Activated naive CD4-positive, alpha-beta T cell treated with anti-CD3 and anti-CD28 coated beads, Interleukin-2, amount 50 U/mL, for 24 hours (primary cell): ENCODE measurements around the gene VWA3A.
"Not testable (repeated sequence)": the region's sequence is repeated elsewhere in the genome, so short reads cannot be mapped to it uniquely, and the experiment has no call there.

Source experiments
- H3K27ac Mint-ChIP-seq: one replicate; pipeline ENCODE4 v1.8.0; 2021; ENCODE audit warnings: mild to moderate bottlenecking, mixed read lengths
- H3K27me3 Mint-ChIP-seq: one replicate; pipeline ENCODE4 v1.8.0; 2021; ENCODE audit warnings: mixed read lengths
- H3K36me3 Mint-ChIP-seq: one replicate; pipeline ENCODE4 v1.8.0; 2021; ENCODE audit warnings: mixed read lengths
- H3K4me1 Mint-ChIP-seq: one replicate; pipeline ENCODE4 v1.8.0; 2021; ENCODE audit warnings: mixed read lengths
- H3K4me3 Mint-ChIP-seq: one replicate; pipeline ENCODE4 v1.8.0; 2021; ENCODE audit warnings: mild to moderate bottlenecking, mixed read lengths
- H3K9me3 Mint-ChIP-seq: one replicate; pipeline ENCODE4 v1.8.0; 2021; ENCODE audit warnings: mixed read lengths

The VWA3A gene

DNA sequence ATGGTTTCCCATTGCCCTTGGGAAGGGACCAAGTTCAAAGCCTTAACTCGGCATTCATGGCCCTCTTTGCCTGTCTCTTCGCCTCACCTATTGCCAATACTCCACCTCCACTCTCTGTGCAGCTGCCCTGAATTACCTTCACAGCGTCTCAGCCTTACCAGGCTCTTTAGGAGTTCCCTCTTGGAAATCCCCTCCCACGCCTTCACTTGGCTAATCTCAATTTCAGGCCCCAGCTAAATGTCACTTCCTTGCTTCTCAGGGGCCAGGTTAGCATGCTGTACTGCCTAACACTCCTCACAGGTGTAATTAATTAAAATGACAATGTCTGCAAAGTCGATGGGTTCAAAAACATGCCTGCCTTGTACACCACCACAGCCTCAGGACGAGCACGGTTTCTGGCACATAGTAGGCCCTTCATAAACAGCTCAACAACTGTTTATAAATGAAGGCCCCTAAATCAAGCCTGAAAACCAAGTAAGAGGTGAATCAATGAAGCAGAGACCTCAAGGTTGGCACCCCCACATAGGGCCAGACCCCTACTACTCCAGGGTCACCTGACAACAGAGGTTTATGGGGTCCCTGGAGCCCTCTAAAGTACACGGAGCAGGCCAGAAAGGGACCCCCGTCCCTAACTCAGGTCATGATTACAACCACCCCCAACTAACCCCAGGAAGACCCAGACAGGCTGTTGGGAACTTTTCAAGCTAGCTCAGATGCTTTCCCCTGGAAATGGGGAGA, 102.5 kb downstream of the VWA3A start:
- H3K36me3 Mint-ChIP-seq: peaks cover 2% of the 10 kb centered on the region
- peaks cover 2% of the 10 kb centered on the region for H3K27me3 Mint-ChIP-seq
- peak overlapping the region; percentile 84 for H3K4me3 Mint-ChIP-seq

DNA sequence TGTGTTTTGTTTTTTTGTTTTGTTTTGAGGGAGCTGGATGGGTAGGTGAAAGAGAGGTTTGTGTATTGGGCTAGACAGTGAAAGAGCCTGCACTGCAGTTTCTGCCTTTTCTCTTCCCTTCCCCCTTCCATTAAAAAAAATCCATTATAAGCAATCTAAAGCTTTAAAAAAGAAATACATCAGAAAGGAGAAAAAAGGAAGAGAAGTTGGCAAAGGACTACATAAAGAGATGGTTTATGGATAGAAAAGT, 103.0 kb downstream of the VWA3A start:
- Mint-ChIP-seq H3K27me3 (peaks cover 2% of the 10 kb centered on the region), H3K9me3 (peaks cover 8% of the 10 kb centered on the region), H3K27ac (peak overlapping the region; percentile 98), H3K4me3 (peak overlapping the region; percentile 84), H3K4me1 (peaks cover 54% of the 10 kb centered on the region), H3K36me3 (peaks cover 2% of the 10 kb centered on the region)

More for the DNA sequence above, 102.5 kb downstream of the VWA3A start:
- peaks cover 55% of the 10 kb centered on the region for H3K4me1 Mint-ChIP-seq
- peak overlapping the region; percentile 98 for H3K27ac Mint-ChIP-seq
- peaks cover 8% of the 10 kb centered on the region for H3K9me3 Mint-ChIP-seq

DNA sequence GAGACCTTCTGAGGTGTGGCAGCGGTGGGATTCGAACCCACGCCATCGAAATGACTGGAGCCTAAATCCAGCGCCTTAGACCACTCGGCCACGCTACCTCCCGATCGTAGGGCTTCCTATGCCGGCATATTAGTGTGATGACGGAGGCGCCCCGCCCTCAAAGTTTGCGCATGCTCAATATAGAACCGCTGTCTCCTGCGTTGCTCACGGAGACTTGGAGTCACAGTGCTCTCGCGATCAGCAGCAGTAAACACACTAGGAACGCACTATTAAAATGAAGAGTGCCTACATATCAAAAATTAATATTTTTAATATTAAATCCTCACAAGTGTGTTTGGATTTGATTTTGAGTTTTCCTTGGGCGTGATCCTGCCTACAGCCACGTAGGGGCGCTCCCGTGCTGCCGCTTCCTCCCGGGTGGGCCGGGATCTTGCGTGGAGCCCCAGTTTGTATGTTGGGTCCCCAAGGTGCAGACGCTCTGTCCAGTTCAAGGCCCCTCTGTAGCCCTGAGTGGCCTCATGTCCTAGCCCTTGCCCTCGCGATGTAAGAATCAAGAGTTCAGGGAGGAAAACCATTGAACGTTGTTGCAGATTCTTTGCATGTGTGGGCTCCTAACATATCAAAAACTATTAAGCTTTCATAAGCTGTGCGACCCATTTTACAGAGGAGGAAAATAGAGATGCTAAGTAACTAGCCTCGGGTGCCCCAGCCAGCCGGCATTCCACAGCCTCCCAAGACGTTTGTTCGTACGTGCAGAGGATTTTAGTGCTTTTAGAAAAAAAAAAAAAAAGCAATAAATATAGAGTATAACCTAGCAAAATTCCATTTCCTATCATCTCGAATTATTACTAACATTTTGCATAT, 103.6 kb downstream of the VWA3A start:
- Mint-ChIP-seq H3K4me3 (peak overlapping the region; percentile 84), H3K36me3 (peaks cover 2% of the 10 kb centered on the region), H3K27me3 (peaks cover 2% of the 10 kb centered on the region), H3K9me3 (peaks cover 8% of the 10 kb centered on the region), H3K4me1 (peaks cover 54% of the 10 kb centered on the region), H3K27ac (peak overlapping the region; percentile 98)

DNA sequence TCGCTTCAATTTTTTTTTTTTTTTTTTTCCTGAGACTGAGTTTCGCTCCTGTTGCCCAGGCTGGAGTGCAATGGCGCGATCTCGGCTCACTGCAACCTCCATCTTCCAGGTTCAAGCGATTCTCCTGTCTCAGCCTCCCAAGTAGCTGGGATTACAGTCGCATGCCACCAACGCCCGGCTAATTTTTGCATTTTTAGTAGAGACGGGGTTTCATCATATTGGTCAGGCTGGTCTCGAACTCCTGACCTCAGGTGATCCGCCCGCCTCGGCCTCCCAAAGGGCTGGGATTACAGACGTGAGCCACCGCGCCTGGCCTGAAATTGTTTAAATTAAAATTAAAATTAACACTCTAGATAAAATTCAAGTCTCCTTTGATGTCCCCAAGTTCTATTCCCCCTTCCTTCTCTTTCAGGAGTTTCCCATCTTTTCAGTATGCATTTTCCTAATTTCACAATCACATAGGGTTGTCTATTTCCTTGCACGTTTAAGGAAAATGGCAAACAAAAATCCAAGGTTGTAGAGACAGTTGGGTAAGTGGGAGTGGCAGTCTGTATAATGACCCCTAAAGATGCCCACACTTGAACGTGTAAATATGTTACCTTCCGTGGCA, 104.3 kb downstream of the VWA3A start:
- H3K36me3 Mint-ChIP-seq, H3K27ac Mint-ChIP-seq, H3K27me3 Mint-ChIP-seq, H3K9me3 Mint-ChIP-seq: not testable (repeated sequence)
- Mint-ChIP-seq H3K4me3 (peak overlapping the region; percentile 84), H3K4me1 (peaks cover 49% of the 10 kb centered on the region)

DNA sequence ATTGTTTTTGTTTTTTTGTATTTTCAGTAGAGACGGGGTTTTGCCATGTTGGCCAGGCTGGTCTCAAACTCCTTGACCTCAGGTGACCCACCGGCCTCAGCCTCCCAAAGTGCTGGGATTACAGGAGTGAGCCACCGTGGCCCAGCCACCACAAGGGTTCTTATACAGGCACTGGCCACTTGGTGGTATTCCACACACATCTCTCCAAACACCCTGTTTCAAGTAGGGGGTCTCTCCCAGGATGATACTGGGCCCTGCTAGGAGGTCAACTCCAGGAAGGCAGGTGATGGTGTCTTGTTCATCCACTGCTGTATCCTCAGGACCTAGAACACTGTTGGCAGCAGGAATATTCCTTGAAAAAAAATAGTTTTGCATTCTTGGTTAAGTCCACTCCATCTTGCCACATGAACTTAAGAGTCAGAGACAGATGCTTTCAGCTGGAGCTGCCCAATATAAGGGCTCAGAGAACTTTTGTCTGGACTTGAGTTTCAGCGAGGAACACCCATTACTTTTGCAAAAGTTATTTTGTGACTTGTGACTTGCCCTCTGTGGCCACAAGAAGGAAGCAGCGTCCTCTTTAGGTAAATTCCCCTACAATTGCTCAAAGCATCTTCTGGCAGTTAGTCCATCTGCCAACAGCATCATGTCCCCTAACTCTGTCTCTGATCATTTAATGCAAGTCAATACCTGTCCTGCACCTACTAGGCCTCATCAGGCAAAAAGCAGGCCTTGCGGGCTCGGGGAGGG, 106.4 kb downstream of the VWA3A start:
- Mint-ChIP-seq H3K27me3 (peaks cover 2% of the 10 kb centered on the region), H3K27ac (no peak overlapping the region), H3K9me3 (peaks cover 5% of the 10 kb centered on the region), H3K4me1 (peaks cover 31% of the 10 kb centered on the region), H3K4me3 (no peak overlapping the region), H3K36me3 (peaks cover 2% of the 10 kb centered on the region)

DNA sequence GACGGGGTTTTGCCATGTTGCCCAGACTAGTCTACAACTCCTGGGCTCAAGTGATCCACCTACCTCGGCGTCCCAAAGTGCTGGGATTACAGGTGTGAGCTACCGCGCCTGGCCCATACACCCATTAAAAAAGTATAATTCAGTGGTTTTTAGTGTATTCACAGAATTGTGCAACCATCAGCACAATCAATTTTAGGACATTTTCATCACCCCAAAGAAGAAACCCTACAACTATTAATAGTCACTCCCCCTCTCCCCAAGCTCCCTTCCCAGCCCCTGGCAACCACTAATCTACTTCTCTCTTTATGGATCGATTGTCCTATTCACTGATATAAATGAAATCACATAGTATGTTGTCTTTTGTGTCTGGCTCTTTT, 109.9 kb downstream of the VWA3A start:
- no peaks in the 10 kb centered on the region for H3K27me3 Mint-ChIP-seq
- H3K27ac Mint-ChIP-seq: no peak overlapping the region
- no peaks in the 10 kb centered on the region for H3K36me3 Mint-ChIP-seq
- H3K9me3 Mint-ChIP-seq: no peaks in the 10 kb centered on the region
- H3K4me3 Mint-ChIP-seq: no peak overlapping the region
- H3K4me1 Mint-ChIP-seq: peaks cover 9% of the 10 kb centered on the region

DNA sequence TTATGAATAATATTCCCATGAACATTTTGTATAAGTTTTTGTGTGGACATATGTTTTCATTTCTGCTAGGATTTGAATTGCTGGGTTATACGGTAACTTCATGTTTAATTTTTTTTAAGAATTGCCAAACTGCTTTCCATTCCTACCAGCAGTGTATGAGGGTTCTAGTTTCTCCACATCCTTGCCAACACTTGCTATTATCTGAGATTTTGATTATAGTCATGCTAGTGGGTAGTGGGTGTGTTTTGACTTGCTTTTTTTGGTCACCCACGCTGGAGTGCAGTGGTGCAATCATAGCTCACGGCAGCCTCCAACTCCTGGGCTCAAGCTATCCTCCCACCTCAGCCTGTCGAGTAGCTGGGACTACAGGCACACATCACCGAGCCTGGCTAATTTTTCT, 110.8 kb downstream of the VWA3A start:
- H3K27ac Mint-ChIP-seq: no peak overlapping the region
- no peaks in the 10 kb centered on the region for H3K36me3 Mint-ChIP-seq
- no peaks in the 10 kb centered on the region for H3K27me3 Mint-ChIP-seq
- H3K4me1 Mint-ChIP-seq: peaks cover 17% of the 10 kb centered on the region
- no peaks in the 10 kb centered on the region for H3K9me3 Mint-ChIP-seq
- H3K4me3 Mint-ChIP-seq: no peak overlapping the region

DNA sequence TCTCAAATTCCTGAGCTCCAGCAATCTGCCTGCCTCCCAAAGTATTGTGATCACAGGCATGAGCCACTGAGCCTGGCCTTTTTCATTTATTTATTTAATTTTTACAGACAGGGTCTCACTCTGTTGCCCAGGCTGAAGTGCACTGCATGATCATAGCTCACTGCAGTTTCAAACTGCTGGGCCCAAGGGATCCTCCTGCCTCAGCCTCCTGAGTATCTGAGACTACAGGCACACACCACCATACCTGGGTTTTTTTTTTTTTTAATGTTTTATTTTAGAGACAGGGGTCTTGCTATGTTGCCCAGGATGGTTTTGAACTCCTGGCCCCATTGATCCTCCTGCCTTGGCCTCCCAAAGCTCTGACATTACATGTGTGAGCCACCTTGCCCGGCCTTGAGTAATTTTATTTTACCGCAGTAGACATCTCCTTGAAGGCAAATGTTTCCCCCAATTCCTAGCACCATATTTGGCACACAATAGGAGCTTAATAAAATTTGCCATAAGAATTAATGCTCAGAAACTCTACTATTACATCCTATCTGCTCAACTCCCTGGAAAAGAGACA, 111.8 kb downstream of the VWA3A start:
- H3K9me3 Mint-ChIP-seq: no peaks in the 10 kb centered on the region
- H3K27ac Mint-ChIP-seq: no peak overlapping the region
- H3K36me3 Mint-ChIP-seq: no peaks in the 10 kb centered on the region
- peaks cover 23% of the 10 kb centered on the region for H3K4me1 Mint-ChIP-seq
- H3K27me3 Mint-ChIP-seq: no peaks in the 10 kb centered on the region
- H3K4me3 Mint-ChIP-seq: no peak overlapping the region

DNA sequence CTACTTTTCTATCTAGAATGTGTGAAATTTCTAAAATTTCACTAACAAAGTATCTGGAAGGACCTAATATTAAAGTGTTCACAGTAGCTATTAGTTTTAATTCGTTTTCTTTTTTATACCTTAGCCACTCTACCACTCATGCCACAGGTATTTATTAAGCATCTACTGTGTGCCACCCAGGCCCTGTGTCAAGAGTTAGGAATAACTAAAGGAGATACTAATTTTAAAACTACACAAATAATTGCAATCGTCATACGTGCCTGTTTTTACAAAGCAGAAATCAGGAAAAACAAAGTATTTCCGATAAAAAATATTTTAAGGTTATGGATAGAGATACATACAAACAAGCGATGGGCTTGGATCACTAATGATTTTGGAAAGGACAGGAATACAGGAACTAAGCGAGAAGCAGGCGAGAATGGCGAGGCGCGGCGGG, 113.3 kb downstream of the VWA3A start:
- H3K4me3 Mint-ChIP-seq: peak overlapping the region; percentile 94
- H3K27me3 Mint-ChIP-seq: no peaks in the 10 kb centered on the region
- peaks cover 1% of the 10 kb centered on the region for H3K36me3 Mint-ChIP-seq
- H3K4me1 Mint-ChIP-seq: peaks cover 29% of the 10 kb centered on the region
- no peaks in the 10 kb centered on the region for H3K9me3 Mint-ChIP-seq
- peak overlapping the region; percentile 72 for H3K27ac Mint-ChIP-seq

DNA sequence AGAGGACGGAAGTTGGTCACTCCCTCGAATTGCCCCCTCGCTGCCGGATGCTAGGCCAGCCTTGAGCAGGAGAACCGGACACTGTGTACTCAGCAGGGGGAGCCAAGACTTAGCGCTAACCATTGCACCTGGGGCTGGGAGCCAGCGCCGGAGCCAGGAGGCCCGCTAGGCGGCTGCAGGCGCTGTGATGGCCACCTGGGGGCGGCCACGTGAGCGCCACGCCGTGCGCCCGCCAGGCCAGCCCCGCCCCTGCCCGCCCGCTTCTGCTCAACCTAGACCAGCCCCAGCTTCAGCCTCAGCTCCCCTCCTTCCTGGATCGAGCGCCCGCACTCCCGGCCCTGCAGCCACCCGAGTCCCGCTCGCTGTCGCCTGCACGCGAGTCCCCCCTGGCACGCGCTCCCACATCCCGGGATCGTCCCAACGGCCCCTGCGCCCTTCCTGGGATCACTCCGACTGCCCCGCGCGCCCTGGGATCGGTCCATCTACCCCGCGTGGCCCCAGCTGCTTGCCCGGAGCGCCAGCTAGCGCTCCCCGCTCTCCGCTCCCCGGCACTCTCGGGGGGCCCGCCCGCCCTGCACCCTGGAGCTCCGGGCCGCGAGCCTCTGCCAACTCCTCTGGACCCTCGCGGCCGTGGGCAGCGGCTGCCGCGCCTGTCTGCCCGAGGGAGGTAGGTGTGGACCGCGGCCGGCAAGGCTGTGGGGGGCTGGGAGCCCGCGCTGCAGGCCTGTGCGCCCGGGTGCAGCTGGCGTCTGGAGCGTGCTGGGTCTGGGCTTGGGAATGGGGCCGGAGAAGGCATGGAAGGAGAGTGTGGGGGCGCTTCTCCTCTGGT, 113.9 kb downstream of the VWA3A start, which contains the start of gene EEF2K:
Gene EEF2K (plus strand): TSS at position 266 of the 829 bp plus-strand sequence. CDS start 19,452 bp downstream, outside the sequence.
- Mint-ChIP-seq H3K4me3 (peak within 1 kb of the TSS; percentile 94), H3K9me3 (no peaks in the 10 kb centered on the region), H3K27me3 (no peaks in the 10 kb centered on the region), H3K4me1 (peaks cover 35% of the 10 kb centered on the region), H3K27ac (peak within 1 kb of the TSS; percentile 84), H3K36me3 (peaks cover 2% of the 10 kb centered on the region)
